GM21515 (cell line): ENCODE data around the gene PGC.

Experiments
- ATAC-seq: cut with Tn5 transposase; IDR thresholded peaks from one replicate; pipeline ENCODE4 v1.9.1; 2021; ENCODE audit not compliant: unreplicated experiment

The PGC gene

GRCh38 chr6:41702089-41702745, 45.0 kb downstream of the PGC start:
- ATAC-seq, result no peak

- no peak for ATAC-seq
Measured at GRCh38 chr6:41700463-41701347, 46.5 kb downstream of the PGC start.

- no peak for ATAC-seq
Measured at GRCh38 chr6:41699063-41699462, 48.1 kb downstream of the PGC start.

GRCh38 chr6:41697861-41698781, 49.1 kb downstream of the PGC start:
- ATAC-seq, result no peak

- no peak for ATAC-seq
Measured at GRCh38 chr6:41696788-41697187, 50.4 kb downstream of the PGC start.

GRCh38 chr6:41695825-41696224, 51.4 kb downstream of the PGC start:
- no peak for ATAC-seq

GRCh38 chr6:41694815-41695526, 52.2 kb downstream of the PGC start:
- ATAC-seq, result no peak

- no peak for ATAC-seq
Measured at GRCh38 chr6:41693281-41694240, 53.6 kb downstream of the PGC start.

GRCh38 chr6:41692730-41693129, 54.5 kb downstream of the PGC start:
- no peak for ATAC-seq

- ATAC-seq, result no peak
Measured at GRCh38 chr6:41692080-41692675, 55.0 kb downstream of the PGC start.

- no peak for ATAC-seq
Measured at GRCh38 chr6:41691426-41692079, 55.6 kb downstream of the PGC start.

GRCh38 chr6:41690541-41691330, 56.5 kb downstream of the PGC start:
- no peak for ATAC-seq

GRCh38 chr6:41689171-41690008, 57.8 kb downstream of the PGC start:
- ATAC-seq, result no peak

- no peak for ATAC-seq
Measured at GRCh38 chr6:41688256-41688965, 58.8 kb downstream of the PGC start.

- ATAC-seq, result no peak
Measured at GRCh38 chr6:41687501-41688175, 59.6 kb downstream of the PGC start.
